ENCODE measurements around the gene MEDAG.

The MEDAG gene

DNA sequence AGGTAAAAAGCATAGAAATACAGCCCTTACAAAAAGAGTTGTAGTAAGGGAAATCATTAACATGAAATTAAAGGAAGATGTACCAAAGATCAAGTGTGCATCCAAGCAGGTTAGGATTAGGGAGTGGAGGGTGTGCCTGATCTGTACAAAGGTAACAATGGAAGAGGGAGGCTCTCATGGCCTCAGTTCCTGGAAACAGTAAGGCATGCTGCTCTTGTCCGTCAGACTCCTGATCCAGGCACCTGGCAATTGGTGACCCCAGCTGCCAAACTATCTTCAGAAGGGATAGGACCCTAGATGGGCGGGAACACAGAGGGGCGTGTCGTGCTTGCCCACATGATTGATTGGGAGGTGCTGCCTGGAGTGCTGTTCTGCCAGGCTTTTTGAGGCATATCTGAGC is 30.9 kb downstream of the MEDAG start:
- in situ Hi-C loops (cut with MboI; ENCODE audit: low sequenced_read_pairs): no loop called here

- in situ Hi-C loops (cut with MboI; ENCODE audit: low sequenced_read_pairs): no loop called here
These were observed 37.8 kb downstream of the MEDAG start for GRCh38 chr13:30943881-30944280.

GRCh38 chr13:30957258-30957943 is 51.3 kb downstream of the MEDAG start:
- in situ Hi-C loops (cut with MboI; ENCODE audit: low sequenced_read_pairs): no loop called here

GRCh38 chr13:30959678-30960077 is 53.6 kb downstream of the MEDAG start:
- in situ Hi-C loops (cut with MboI; ENCODE audit: low sequenced_read_pairs): no loop called here

- in situ Hi-C loops (cut with MboI; ENCODE audit: low sequenced_read_pairs): no loop called here
These were observed 57.7 kb downstream of the MEDAG start for GRCh38 chr13:30963791-30964190.

DNA sequence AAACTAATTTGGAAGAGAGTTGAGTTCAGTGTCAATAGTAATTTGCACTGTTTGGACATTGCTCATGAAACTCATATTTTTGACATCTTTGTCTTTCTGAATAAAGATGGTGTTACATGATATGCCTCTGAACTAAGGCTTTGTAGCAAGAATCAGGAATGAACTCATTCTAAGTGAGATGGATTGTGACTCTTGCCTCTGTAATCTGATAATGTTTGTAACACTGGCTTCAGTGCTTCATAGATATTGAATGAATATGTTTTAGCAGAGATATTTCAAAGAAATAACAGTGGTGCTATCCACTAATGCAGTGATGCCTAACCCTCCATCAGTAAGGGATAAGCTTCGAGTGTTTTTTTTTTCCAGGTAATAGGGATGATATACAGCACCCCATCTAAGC is 59.3 kb downstream of the MEDAG start:
- in situ Hi-C loops (cut with MboI; ENCODE audit: low sequenced_read_pairs): no loop called here

- in situ Hi-C loops (cut with MboI; ENCODE audit: low sequenced_read_pairs): no loop called here
These were observed 60.0 kb downstream of the MEDAG start for GRCh38 chr13:30966101-30966500.

- in situ Hi-C loops (cut with MboI; ENCODE audit: low sequenced_read_pairs): no loop called here
These were observed 62.8 kb downstream of the MEDAG start for GRCh38 chr13:30968846-30969245.

- in situ Hi-C loops (cut with MboI; ENCODE audit: low sequenced_read_pairs): no loop called here
These were observed 65.5 kb downstream of the MEDAG start for GRCh38 chr13:30971575-30971974.

DNA sequence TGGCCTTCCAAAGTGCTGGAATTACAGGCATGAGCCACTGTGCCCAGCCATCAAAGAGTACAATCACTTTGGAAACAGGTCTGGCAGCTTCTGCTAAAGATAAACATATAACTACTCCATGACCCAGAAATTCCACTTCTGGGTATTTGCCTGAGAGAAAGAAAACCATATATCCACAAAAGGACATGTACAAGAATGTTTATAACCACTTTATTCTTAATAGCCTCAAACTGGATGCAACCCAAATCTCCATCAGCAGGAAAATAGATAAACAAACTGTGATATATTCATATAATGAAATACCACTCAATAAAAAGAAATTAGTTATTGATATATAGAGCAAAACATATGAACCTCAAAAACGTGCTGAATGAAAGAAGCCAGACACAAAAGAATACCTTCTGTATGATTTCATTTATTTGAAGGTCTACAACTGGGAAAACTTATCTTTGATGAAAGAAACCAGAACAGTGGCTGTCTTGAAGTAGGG is 66.9 kb downstream of the MEDAG start:
- in situ Hi-C loops (cut with MboI; ENCODE audit: low sequenced_read_pairs): no loop called here

DNA sequence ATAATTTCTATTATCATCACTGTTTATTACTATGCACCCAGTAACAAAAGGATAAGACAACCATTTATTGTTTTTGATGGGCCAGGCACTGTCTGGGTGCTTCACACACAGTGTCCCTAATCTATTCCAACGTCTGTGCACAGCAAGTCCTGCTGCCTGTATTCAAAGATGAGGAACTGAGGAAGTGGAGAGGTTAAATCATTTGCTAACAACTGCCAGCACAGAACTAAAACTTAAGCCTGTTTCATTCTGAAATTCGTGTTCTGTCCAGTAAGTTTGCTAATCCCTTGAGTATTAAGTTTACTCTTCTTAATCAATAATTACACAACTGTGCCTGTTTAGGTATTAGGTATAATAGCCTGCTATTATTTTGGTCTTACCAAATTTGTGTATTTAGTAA is 68.3 kb downstream of the MEDAG start:
- in situ Hi-C loops (cut with MboI; ENCODE audit: low sequenced_read_pairs): no loop called here

Measured in HL-60/S4 treated with phorbol 12-myristate 13-acetate at 8.2 ng/mL for 4 days and 3 days (cell line).